Kasumi-1 (cell line): Measurements from ENCODE around the gene PAGR1.
"Not testable (repeated sequence)": the region's sequence is repeated elsewhere in the genome, so short reads cannot be mapped to it uniquely, and the experiment has no call there.

Experiments used
- DNase-seq, 2 experiments: peaks; one replicate each; lab custom pipeline; 2025; lab: John Stamatoyannopoulos, UW

Gene PAGR1

GRCh38 chr16:29815793-29816693 lies at the start of gene PAGR1:
PAGR1 (plus strand) TSS chr16:29816152; CDS start chr16:29816526, 374 bp downstream.
- peak; percentile 84 to 91 for DNase-seq

DNA sequence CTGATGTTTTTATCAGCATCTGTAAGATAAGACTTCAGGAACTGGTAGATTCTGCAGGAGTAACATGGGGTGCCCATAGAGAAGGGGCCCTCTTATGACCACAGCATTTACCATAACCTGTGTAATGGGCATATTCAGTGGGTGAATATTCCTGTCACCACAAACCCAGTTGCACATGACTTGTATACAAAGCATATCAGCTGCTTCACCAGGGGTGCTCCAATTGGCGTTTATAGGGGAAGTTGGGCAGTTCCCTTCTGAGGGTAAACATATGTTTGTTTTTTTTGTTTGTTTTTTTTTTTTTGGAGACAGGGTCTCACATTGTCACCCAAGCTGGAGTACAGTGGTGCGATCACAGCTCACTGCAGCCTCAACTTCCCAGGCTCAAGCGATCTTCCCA lies 49.4 kb upstream of the PAGR1 start:
- DNase-seq = no peak

DNA sequence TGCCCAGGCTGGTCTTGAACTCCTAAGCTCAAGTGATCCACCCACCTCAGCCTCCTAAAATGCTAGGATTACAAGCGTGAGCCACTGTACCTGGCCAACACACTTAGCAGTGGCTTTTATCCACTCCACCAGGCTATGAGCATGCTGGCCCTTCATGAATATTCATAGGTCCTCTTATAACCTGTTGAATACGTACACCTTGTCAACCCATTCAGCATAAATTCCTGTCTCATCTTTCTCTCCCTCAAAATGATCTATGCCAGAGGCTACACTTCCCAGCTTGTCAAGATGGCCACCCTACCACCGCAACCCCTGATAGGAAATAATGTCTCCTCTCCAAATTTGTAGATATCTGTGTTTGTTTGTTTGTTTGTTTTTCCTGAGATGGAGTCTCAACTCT lies 48.9 kb upstream of the PAGR1 start:
- DNase-seq = no peak

DNA sequence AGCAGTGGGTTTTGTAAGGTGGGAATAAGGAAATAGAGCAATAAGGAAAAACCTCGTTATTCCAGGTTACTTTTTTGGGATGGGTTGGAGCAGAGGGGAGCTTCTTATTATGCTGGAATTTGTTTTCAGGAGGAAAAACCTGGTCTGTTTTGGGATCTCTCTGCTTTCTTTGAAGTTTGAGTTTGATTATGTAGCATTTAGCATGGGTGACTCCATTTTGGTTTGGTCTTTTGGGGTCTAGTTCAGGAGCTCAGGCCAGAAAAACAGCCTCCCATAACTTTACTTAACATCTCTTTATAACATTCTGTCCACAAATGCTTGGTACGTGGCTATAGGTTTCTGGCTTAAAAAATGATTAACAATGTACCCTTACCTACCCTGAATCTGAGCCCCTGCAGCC lies 46.4 kb upstream of the PAGR1 start:
- DNase-seq = no peak

GRCh38 chr16:29770250-29770929 lies 45.6 kb upstream of the PAGR1 start:
- DNase-seq = no peak

GRCh38 chr16:29772330-29772729 lies 43.6 kb upstream of the PAGR1 start:
- DNase-seq = not testable (repeated sequence)

DNA sequence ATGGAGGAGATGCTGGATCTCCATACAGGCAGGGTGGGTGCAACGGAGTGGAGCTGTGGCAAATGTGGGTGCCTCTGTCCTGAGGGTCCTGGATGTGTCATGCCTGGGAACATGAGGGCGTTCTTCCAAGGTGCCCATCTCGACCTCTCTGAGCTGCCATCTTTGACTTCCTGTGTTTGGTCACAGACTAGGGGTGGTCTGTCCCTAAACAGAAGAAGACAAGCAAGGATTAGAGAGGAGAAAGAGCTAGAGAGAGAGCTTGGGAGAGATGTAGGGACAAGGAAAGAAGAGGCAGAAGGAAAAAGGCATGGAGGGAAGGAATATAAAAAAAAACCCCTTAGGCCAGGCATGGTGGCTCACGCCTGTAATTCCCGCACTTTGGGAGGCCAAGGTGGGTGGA lies 41.2 kb upstream of the PAGR1 start:
- no peak for DNase-seq

DNA sequence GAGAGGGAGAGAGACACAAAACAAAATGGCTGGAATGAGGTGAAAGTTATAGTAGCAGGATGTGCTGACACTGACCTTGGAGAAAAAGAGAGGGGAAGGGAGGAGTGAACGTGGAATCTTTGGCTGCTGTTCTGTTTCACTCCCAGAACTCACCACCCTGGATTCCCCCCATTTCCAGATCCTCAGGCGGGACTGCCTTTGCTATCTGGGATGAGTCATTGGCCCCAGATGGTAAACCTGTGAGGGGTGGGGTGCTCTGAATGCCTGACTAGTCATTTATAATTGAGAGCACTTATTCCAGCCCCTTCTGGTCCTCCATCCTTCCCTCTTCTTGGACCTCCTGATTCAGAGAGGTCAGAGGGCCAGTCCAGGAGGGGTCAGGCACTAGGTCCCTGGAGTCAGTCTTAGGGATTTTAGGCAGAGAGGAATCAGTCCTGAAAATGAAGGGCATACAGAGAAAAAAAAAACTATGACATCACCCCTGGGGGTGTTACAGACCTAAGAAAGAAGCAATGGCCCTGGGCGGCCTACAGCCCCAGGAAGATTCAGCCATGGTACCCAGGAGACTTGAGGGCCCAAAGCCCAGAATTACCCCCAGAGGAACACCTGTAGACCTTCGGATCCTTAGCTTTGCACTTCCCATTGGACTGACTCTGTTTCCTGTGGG lies 40.1 kb upstream of the PAGR1 start:
- no peak for DNase-seq

GRCh38 chr16:29777576-29778350 lies 38.2 kb upstream of the PAGR1 start, which contains the start of gene ZG16:
ZG16 (plus strand) TSS chr16:29778256; CDS start chr16:29779267, 1,011 bp downstream.
- no peak for DNase-seq

DNA sequence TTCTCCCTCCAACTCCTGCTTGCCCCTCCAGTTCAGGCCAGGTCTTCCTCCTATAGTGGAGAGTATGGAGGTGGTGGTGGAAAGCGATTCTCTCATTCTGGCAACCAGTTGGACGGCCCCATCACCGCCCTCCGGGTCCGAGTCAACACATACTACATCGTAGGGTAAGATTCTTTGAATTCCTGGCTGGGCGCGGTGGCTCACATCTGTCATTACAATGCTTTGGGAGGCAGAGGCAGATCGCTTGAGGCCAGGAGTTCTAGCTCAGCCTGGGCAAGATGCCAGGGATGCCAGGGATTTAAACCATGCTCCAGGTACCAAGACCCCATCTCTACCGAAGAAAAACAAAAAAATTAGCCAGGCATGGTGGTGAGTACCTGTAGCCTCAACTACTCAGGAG lies 36.5 kb upstream of the PAGR1 start:
- DNase-seq = no peak

- DNase-seq = not testable (repeated sequence)
Measured at GRCh38 chr16:29783094-29783953, 32.6 kb upstream of the PAGR1 start.

DNA sequence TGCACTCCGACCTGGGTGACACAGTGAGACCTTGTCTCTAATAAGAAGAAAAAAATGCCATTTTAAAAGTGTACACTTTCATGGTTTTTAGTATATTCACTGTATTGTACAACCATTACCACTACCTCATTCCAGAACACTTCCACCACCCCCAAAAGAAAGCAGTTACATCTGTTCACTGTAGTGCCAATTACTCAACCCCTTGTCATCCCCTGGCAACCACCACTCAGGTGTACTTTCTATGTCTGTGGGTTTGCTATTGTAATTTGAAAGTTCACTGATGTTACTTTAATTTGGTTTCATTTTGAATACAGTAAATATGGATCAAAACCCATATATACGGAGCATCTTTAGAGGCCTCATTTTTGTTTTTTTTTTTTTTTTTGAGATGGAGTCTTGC lies 31.8 kb upstream of the PAGR1 start:
- no peak for DNase-seq

- DNase-seq = no peak
Measured at GRCh38 chr16:29784901-29785500, 31.0 kb upstream of the PAGR1 start.

- DNase-seq = not testable (repeated sequence)
Measured at GRCh38 chr16:29787155-29787554, 28.8 kb upstream of the PAGR1 start.

- DNase-seq = no peak
Measured at GRCh38 chr16:29789775-29790182, 26.2 kb upstream of the PAGR1 start.

DNA sequence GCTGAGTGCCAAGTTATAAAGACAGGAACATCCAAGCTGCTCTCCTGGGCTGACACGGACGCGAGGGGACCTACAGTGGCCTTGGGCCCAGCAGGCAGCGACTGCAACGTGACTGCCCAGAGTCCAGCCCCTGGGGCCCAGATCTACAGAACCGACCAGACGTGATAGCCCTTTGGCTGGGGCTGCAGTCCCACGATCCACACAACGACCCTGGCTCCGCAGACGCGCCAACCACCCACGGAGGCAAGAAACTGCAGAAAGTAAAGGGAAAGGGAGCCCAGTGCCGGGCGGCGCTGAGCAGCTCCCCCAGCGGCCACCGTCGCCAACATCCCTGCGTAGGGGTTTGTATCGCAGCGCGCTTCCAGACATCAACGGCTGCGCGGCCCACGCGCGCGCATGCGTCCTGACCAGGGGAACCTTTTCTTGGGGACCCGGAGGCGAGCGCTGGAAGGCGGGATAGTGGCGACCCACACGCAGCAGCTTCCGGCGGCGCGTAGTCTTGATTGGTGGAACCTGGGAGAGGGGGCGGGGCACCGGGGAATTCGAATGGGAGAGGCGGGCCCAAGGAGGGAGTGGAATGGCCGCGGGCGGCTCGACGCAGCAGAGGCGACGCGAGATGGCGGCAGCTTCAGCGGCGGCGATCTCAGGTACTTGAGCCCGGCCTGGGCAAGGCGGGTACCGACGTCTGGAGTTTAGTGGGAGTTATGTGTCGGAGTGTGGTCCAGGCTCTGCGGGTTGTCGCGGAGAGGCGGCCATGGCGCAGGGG lies 25.6 kb upstream of the PAGR1 start, which contains the start of gene KIF22:
TSS of gene KIF22 (plus strand) at position 569 of the 766 bp plus-strand sequence. CDS start at position 578, 9 bp downstream.
- peak; percentile 82 for DNase-seq

DNA sequence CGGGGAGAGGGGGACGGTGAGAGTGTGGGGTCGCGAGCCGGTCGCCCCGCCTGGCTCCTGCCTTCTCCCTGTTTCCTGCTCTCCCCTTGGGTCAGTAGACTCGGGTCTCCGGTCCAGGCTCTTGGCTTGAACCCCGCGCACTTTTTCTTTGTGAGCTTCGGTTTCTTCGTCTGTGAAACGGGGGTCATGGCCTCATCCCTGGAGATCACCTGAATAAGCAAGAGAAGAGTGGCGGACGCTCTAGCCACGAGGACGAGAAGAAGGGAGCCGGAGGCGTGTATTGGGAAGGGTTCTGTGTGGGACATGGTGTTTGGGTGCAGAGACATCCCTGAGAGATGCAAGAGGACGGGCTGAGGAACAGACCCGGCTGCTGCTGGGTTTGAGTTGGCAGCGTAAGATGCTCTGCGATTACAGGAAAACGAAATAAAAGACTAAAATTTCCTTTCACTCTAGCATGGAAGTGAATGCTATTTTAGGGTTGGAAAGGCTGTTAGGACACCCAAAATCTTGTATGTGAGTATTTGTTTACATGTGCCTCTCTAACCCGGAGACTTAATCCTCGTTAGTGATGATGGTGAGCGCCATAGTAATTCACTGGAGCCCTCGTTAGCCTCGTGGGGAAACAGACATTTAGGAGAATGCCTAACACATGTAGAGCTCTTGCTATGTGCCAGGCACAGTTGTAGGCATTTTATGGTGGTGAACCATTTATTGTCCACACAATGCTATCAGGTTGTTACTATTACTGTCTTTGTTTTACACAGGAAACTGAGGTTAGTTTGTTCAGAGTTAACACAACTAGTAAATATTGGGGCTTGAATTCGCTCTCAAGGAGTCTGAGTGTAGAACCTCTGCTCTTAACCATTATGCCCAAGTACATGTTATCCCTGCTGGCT lies 24.8 kb upstream of the PAGR1 start:
- no peak for DNase-seq
